Right atrium auricular region (tissue), 2 donors: Measurements from ENCODE around the gene ATXN3. TPM values are rescaled to one million over a fixed set of nuclear protein-coding genes. Genes with fewer than 3 reads are reported as not detected.

ENCODE experiments used
- DNase-seq: peaks from one replicate; pipeline ENCODE4 v3.0.0-alpha.2; 2019; ENCODE audit warnings: low spot score
- H3K27ac ChIP-seq, 2 donors: fragments of 200-600 bp; sonication (generic); 1 replicate in 1 of 2; 2 replicates in 1 of 2; pipeline ENCODE4 v1.5.1; 2016 to 2019
- H3K27me3 ChIP-seq, 2 donors: fragments of 200-600 bp; sonication (generic); one replicate each; pipeline versions ENCODE4 v1.5.1 to v1.6.0; 2017 to 2019
- H3K36me3 ChIP-seq: fragments of 200-600 bp; sonication (generic); one replicate; pipeline ENCODE4 v1.5.1; 2016
- H3K4me1 ChIP-seq, 2 donors: fragments of 200-600 bp; sonication (generic); one replicate each; pipeline versions ENCODE4 v1.5.1 to v1.6.0; 2017 to 2019
- H3K4me3 ChIP-seq, 2 donors: fragments of 200-600 bp; sonication (generic); 1 replicate in 1 of 2; 2 replicates in 1 of 2; pipeline ENCODE4 v1.5.1; 2017 to 2019; ENCODE audit warnings: mild to moderate bottlenecking in 1 of 2, moderate library complexity in 1 of 2
- H3K9me3 ChIP-seq, 2 donors: fragments of 200-600 bp; sonication (generic); one replicate each; pipeline ENCODE4 v1.5.1; 2019
- CTCF ChIP-seq, 2 donors: fragments of 200-600 bp; sonication (generic); IDR thresholded peaks; one replicate each; pipeline ENCODE4 v1.5.1; 2019; ENCODE audit warnings: antibody characterized with exemption in 2 of 2
- total RNA-seq, 2 donors: library from RNA; depleted of rRNA; stranded (reverse); fragments of >200 nt; gene quantifications; one replicate each; pipeline ENCODE4 v1.1.0, GENCODE V29; 2016

ATXN3 gene
- total RNA-seq, 2 donors from 2014 or later: 9.1 to 17.9 TPM

- peaks cover 0 to 28% of the 10 kb centered on the region in 2 donors for H3K4me1 ChIP-seq
- no peak for TF ChIP-seq CTCF (IDR thresholded peaks at IDR 0.05)
- DNase-seq: no peak
- no peak overlapping the region for H3K4me3 ChIP-seq
- no peaks in the 10 kb centered on the region for H3K9me3 ChIP-seq
- no peak overlapping the region for H3K27ac ChIP-seq
- H3K36me3 ChIP-seq: peaks cover 27% of the 10 kb centered on the region
- no peaks in the 10 kb centered on the region for H3K27me3 ChIP-seq
Measured at GRCh38 chr14:92033433-92033832, 72.9 kb downstream of the ATXN3 start.

- Histone ChIP-seq H3K36me3 (peaks cover 37% of the 10 kb centered on the region), H3K27ac (no peak overlapping the region), H3K9me3 (no peaks in the 10 kb centered on the region), H3K27me3 (no peaks in the 10 kb centered on the region), H3K4me3 (no peak overlapping the region), H3K4me1 (no peaks in the 10 kb centered on the region)
- no peak for TF ChIP-seq CTCF (IDR thresholded peaks at IDR 0.05)
- no peak for DNase-seq
Measured at GRCh38 chr14:92026548-92027190, 79.7 kb downstream of the ATXN3 start.

GRCh38 chr14:92022036-92022435 is 84.3 kb downstream of the ATXN3 start:
- TF ChIP-seq CTCF (IDR thresholded peaks at IDR 0.05): no peak
- Histone ChIP-seq H3K27me3 (no peaks in the 10 kb centered on the region), H3K9me3 (no peaks in the 10 kb centered on the region), H3K27ac (no peak overlapping the region), H3K4me3 (no peak overlapping the region), H3K4me1 (no peaks in the 10 kb centered on the region), H3K36me3 (peaks cover 31% of the 10 kb centered on the region)
- DNase-seq: no peak

GRCh38 chr14:92021523-92021922 is 84.9 kb downstream of the ATXN3 start:
- no peak overlapping the region for H3K27ac ChIP-seq
- DNase-seq: no peak
- no peak overlapping the region for H3K4me3 ChIP-seq
- H3K4me1 ChIP-seq: no peaks in the 10 kb centered on the region
- no peaks in the 10 kb centered on the region for H3K27me3 ChIP-seq
- peaks cover 34% of the 10 kb centered on the region for H3K36me3 ChIP-seq
- no peaks in the 10 kb centered on the region for H3K9me3 ChIP-seq
- no peak for TF ChIP-seq CTCF (IDR thresholded peaks at IDR 0.05)

- H3K27ac ChIP-seq: no peak overlapping the region
- DNase-seq: no peak
- H3K27me3 ChIP-seq: no peaks in the 10 kb centered on the region
- peaks cover 47% of the 10 kb centered on the region for H3K36me3 ChIP-seq
- H3K4me3 ChIP-seq: no peak overlapping the region
- no peaks in the 10 kb centered on the region for H3K4me1 ChIP-seq
- no peaks in the 10 kb centered on the region for H3K9me3 ChIP-seq
- no peak for TF ChIP-seq CTCF (IDR thresholded peaks at IDR 0.05)
Measured at GRCh38 chr14:92014040-92014439, 92.3 kb downstream of the ATXN3 start.
